SKM-1 treated with dmso at 0.1 percent for 144 hours (cell line): ENCODE data around the gene IQCE.

Experiments used
- DNase-seq: peaks from one replicate; lab custom pipeline; 2025; ENCODE audit not compliant: unreplicated experiment; lab: John Stamatoyannopoulos, UW

IQCE gene

GRCh38 chr7:2558629-2559282 lies at the start of gene IQCE:
IQCE (plus strand) TSS chr7:2558979; CDS start chr7:2559182, 203 bp downstream.
- peak; percentile 78 for DNase-seq

- no peak for DNase-seq
Measured at GRCh38 chr7:2509298-2509906, 49.4 kb upstream of the IQCE start.

GRCh38 chr7:2510130-2510776 lies 48.5 kb upstream of the IQCE start:
- no peak for DNase-seq

- DNase-seq: peak; percentile 84
Measured at GRCh38 chr7:2510909-2511768, 47.6 kb upstream of the IQCE start.

- no peak for DNase-seq
Measured at GRCh38 chr7:2511769-2512168, 47.0 kb upstream of the IQCE start.

- no peak for DNase-seq
Measured at GRCh38 chr7:2512179-2512661, 46.6 kb upstream of the IQCE start.

GRCh38 chr7:2512713-2513112 lies 46.1 kb upstream of the IQCE start:
- DNase-seq: no peak

- DNase-seq: no peak
Measured at GRCh38 chr7:2513702-2514101, 45.1 kb upstream of the IQCE start.

GRCh38 chr7:2514473-2515423 lies 44.0 kb upstream of the IQCE start:
- no peak for DNase-seq

GRCh38 chr7:2515424-2516193 lies 43.2 kb upstream of the IQCE start:
- DNase-seq: no peak

- DNase-seq: no peak
Measured at GRCh38 chr7:2516194-2516555, 42.6 kb upstream of the IQCE start.

GRCh38 chr7:2517026-2517425 lies 41.8 kb upstream of the IQCE start:
- DNase-seq: no peak

- no peak for DNase-seq
Measured at GRCh38 chr7:2517678-2518507, 40.9 kb upstream of the IQCE start.

GRCh38 chr7:2518737-2519118 lies 40.1 kb upstream of the IQCE start:
- DNase-seq: no peak

- peak; percentile 87 for DNase-seq
Measured at GRCh38 chr7:2519119-2519930, 39.5 kb upstream of the IQCE start, which contains the start of gene LFNG. LFNG (plus strand) TSS chr7:2519774; CDS start chr7:2519862, 88 bp downstream.

- no peak for DNase-seq
Measured at GRCh38 chr7:2520131-2520760, 38.5 kb upstream of the IQCE start.

GRCh38 chr7:2520761-2521290 lies 38.0 kb upstream of the IQCE start:
- no peak for DNase-seq
